ENCODE results near the gene TMEM9B. TPM values are rescaled to one million over a fixed set of nuclear protein-coding genes. Genes with fewer than 3 reads are reported as not detected.

TMEM9B gene
- total RNA-seq, 1 experiment from 2014 or later, result 29.6 TPM

DNA sequence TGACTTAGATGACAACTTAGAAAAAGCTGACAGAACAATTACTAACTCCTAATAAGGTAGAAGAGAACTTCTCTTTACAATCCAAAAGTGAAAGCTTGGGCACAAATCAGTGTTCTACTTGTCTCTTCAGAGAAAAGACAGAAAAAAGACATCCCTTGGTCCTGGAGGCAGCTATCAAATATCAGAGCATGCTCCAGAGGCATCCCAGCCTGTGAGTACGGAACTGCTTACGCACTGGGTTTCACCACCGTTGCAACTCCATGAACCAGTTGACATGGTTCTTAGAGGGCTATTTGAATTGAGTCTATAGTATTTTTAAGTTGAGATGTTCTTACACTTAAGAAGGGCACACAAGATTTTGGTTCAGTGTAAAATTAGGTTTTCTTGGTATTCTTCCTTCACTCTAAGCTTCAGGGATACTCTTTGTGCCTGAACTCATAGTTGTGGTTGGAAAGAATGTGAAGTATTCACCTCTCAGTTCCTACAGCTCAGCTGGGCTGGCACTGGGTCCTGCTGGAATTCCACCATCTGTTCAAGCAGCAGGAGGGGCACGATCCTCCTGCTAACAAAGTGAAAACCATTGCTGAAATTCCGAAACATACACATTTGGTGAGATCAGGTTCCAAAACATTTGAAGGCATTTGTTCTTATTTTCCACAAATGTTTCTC is 47.0 kb downstream of the TMEM9B start:
- no peaks in the 10 kb centered on the region for H3K27me3 Mint-ChIP-seq (ENCODE audit: insufficient read depth, unreplicated experiment)
- BruUV-seq (replicated peaks), result no TSS peak
- TF ChIP-seq, protein P1, sequence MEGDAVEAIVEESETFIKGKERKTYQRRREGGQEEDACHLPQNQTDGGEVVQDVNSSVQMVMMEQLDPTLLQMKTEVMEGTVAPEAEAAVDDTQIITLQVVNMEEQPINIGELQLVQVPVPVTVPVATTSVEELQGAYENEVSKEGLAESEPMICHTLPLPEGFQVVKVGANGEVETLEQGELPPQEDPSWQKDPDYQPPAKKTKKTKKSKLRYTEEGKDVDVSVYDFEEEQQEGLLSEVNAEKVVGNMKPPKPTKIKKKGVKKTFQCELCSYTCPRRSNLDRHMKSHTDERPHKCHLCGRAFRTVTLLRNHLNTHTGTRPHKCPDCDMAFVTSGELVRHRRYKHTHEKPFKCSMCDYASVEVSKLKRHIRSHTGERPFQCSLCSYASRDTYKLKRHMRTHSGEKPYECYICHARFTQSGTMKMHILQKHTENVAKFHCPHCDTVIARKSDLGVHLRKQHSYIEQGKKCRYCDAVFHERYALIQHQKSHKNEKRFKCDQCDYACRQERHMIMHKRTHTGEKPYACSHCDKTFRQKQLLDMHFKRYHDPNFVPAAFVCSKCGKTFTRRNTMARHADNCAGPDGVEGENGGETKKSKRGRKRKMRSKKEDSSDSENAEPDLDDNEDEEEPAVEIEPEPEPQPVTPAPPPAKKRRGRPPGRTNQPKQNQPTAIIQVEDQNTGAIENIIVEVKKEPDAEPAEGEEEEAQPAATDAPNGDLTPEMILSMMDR (IDR thresholded peaks at IDR 0.05; ENCODE audit: insufficient read depth in 1 of 2, low read depth in 1 of 2, low read length in 1 of 2, severe bottlenecking in 1 of 2, unreplicated experiment in 1 of 2), result no peak
- CTCF ChIA-PET, result interaction anchor here (1.1 to 1.2 kb wide), 2 partner anchors 42 to 220 kb away, joined by 3 to 7 read pairs; no protein-coding TSS in a partner anchor
- H3K4me1 Mint-ChIP-seq (ENCODE audit: low read depth, unreplicated experiment), result peaks cover 12% of the 10 kb centered on the region
- Histone ChIP-seq H3K27me3 (replicated peaks; ENCODE audit: control insufficient read depth, insufficient read depth, low read length) (no peaks in the 10 kb centered on the region), H3K4me1 (no peaks in the 10 kb centered on the region), H3K9me3 (no peaks in the 10 kb centered on the region), H3K36me3 (ENCODE audit: control insufficient read depth, insufficient read depth, low read length) (0 out of 2 replicates have a peak, but pooled peaks cover 2% of the 10 kb centered on the region), H3K4me3 (ENCODE audit: low read depth, low read length) (no peak overlapping the region)
- H3K4me3 Mint-ChIP-seq (ENCODE audit: unreplicated experiment), result no peak overlapping the region
- intact Hi-C loops (cut with micrococcal nuclease; ENCODE audit: unreplicated experiment), result loop anchor here (2.0 kb wide), 1 partner anchor 18 kb away; no protein-coding TSS in a partner anchor
- H3K9me3 Mint-ChIP-seq (ENCODE audit: unreplicated experiment), result no peaks in the 10 kb centered on the region
- peak overlapping the region; percentile 35 for H3K27ac Mint-ChIP-seq (ENCODE audit: unreplicated experiment)
- H3K36me3 Mint-ChIP-seq (ENCODE audit: insufficient read depth, unreplicated experiment), result peaks cover 40% of the 10 kb centered on the region
- peak in 1 of 2 experiments; percentile 34 for DNase-seq
- POLR2A ChIA-PET, result no interaction called here

DNA sequence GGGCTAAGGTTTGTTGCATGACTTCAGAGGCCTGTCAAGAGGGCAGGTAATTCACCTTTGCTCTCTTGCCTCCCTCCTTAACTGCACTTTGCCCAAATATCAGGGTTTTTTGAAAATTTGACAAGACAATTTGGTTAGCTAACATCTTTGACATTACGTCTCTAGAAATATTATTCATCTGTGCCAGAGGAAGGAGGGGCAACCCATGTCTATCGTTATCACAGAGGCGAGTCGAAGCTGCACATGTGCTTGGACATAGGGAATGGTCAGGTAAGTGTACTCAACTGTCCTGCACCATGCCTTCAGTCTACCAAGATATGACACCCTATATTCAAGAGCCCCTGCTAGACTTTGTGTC is 49.6 kb downstream of the TMEM9B start:
- TF ChIP-seq, protein P1 (IDR thresholded peaks at IDR 0.05; ENCODE audit: insufficient read depth in 1 of 2, low read depth in 1 of 2, low read length in 1 of 2, severe bottlenecking in 1 of 2, unreplicated experiment in 1 of 2), result peak in 1 of 2 experiments; percentile 1
- Mint-ChIP-seq H3K9me3 (ENCODE audit: unreplicated experiment) (no peaks in the 10 kb centered on the region), H3K27ac (ENCODE audit: unreplicated experiment) (no peak overlapping the region), H3K4me1 (ENCODE audit: low read depth, unreplicated experiment) (peaks cover 12% of the 10 kb centered on the region), H3K36me3 (ENCODE audit: insufficient read depth, unreplicated experiment) (peaks cover 32% of the 10 kb centered on the region), H3K4me3 (ENCODE audit: unreplicated experiment) (no peak overlapping the region), H3K27me3 (ENCODE audit: insufficient read depth, unreplicated experiment) (no peaks in the 10 kb centered on the region)
- Histone ChIP-seq H3K9me3 (no peaks in the 10 kb centered on the region), H3K27me3 (replicated peaks; ENCODE audit: control insufficient read depth, insufficient read depth, low read length) (no peaks in the 10 kb centered on the region), H3K36me3 (ENCODE audit: control insufficient read depth, insufficient read depth, low read length) (0 out of 2 replicates have a peak, but pooled peaks cover 2% of the 10 kb centered on the region), H3K4me3 (ENCODE audit: low read depth, low read length) (no peak overlapping the region), H3K4me1 (no peaks in the 10 kb centered on the region)
- ChIA-PET CTCF (interaction anchor here (1.0 to 2.4 kb wide), 5 partner anchors 21 to 223 kb away, joined by 3 to 42 read pairs (median 6); partner anchors contain the start of gene ASCL3), POLR2A (no interaction called here)
- no peak for DNase-seq
- no TSS peak for BruUV-seq (replicated peaks)
- intact Hi-C loops (cut with micrococcal nuclease; ENCODE audit: unreplicated experiment), result loop anchor here (1.0 to 5.0 kb wide), 4 partner anchors 45 to 1437 kb away; no protein-coding TSS in a partner anchor

DNA sequence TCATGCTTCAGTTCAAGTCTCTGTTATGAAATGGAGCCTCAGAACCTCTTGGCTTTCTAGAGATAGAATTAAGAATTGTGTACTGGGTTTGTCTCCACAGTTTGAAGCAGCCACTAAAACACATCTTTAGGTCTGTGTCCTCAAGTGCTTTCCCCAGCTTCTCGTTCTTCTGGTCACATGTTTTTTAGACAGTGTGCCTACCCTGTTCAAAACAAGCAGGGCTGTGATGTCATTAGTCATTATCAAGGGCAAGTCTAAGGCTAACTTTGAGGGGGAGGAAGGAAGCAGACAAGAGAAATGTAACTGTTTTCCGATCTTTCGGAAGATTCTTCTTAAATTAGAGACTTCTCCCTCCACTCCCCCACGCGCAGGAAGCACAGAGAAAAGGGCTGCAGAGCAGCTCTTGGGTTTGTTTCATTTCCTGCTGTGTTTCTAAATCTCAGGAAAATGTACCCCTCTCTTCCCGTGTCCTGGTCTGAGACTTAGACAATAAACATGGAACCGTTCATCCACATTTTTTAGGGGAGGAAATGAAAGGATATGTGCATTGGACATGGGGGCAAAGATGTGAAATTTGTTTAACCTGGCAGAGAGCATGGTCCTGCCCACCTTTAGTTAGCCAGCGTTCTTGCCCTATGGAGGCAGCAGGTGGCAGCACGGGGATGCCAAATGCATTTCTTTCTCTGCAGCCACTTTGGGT is 50.1 kb downstream of the TMEM9B start:
- POLR2A ChIA-PET, result no interaction called here

More for the DNA sequence above, 50.1 kb downstream of the TMEM9B start:
- Mint-ChIP-seq H3K27me3 (ENCODE audit: insufficient read depth, unreplicated experiment) (peaks cover 1% of the 10 kb centered on the region), H3K4me3 (ENCODE audit: unreplicated experiment) (no peak overlapping the region), H3K4me1 (ENCODE audit: low read depth, unreplicated experiment) (peaks cover 16% of the 10 kb centered on the region), H3K9me3 (ENCODE audit: unreplicated experiment) (no peaks in the 10 kb centered on the region), H3K27ac (ENCODE audit: unreplicated experiment) (no peak overlapping the region), H3K36me3 (ENCODE audit: insufficient read depth, unreplicated experiment) (peaks cover 27% of the 10 kb centered on the region)
- 0 out of 2 replicates have a peak, but pooled peaks cover 2% of the 10 kb centered on the region for H3K36me3 ChIP-seq (ENCODE audit: control insufficient read depth, insufficient read depth, low read length)
- no peaks in the 10 kb centered on the region for H3K4me1 ChIP-seq
- intact Hi-C loops (cut with micrococcal nuclease; ENCODE audit: unreplicated experiment), result loop anchor here (1.0 to 5.0 kb wide), 4 partner anchors 45 to 1437 kb away; no protein-coding TSS in a partner anchor
- no peaks in the 10 kb centered on the region for H3K27me3 ChIP-seq (replicated peaks; ENCODE audit: control insufficient read depth, insufficient read depth, low read length)
- TF ChIP-seq, protein P1 (IDR thresholded peaks at IDR 0.05; ENCODE audit: insufficient read depth in 1 of 2, low read depth in 1 of 2, low read length in 1 of 2, severe bottlenecking in 1 of 2, unreplicated experiment in 1 of 2), result peak; percentile 69 to 73
- BruUV-seq (replicated peaks), result TSS peak; percentile 27
- H3K9me3 ChIP-seq, result no peaks in the 10 kb centered on the region
- DNase-seq, result peak in 1 of 2 experiments; percentile 56
- CTCF ChIA-PET, result interaction anchor here (2.1 to 2.4 kb wide), 2 partner anchors 46 to 223 kb away, joined by 6 to 42 read pairs; no protein-coding TSS in a partner anchor
- H3K4me3 ChIP-seq (ENCODE audit: low read depth, low read length), result no peak overlapping the region

All from Caco-2 (cell line).